HG03575 (cell line): ENCODE results near the gene NRSN2.
"Not testable (repeated sequence)": the region's sequence is repeated elsewhere in the genome, so short reads cannot be mapped to it uniquely, and the experiment has no call there.

Source experiments
- ATAC-seq: cut with Tn5 transposase; IDR thresholded peaks from one replicate; pipeline ENCODE4 v1.9.1; 2021; ENCODE audit not compliant: unreplicated experiment, insufficient number of reproducible peaks, low FRiP score; ENCODE audit errors: extremely low read depth

The NRSN2 gene

DNA sequence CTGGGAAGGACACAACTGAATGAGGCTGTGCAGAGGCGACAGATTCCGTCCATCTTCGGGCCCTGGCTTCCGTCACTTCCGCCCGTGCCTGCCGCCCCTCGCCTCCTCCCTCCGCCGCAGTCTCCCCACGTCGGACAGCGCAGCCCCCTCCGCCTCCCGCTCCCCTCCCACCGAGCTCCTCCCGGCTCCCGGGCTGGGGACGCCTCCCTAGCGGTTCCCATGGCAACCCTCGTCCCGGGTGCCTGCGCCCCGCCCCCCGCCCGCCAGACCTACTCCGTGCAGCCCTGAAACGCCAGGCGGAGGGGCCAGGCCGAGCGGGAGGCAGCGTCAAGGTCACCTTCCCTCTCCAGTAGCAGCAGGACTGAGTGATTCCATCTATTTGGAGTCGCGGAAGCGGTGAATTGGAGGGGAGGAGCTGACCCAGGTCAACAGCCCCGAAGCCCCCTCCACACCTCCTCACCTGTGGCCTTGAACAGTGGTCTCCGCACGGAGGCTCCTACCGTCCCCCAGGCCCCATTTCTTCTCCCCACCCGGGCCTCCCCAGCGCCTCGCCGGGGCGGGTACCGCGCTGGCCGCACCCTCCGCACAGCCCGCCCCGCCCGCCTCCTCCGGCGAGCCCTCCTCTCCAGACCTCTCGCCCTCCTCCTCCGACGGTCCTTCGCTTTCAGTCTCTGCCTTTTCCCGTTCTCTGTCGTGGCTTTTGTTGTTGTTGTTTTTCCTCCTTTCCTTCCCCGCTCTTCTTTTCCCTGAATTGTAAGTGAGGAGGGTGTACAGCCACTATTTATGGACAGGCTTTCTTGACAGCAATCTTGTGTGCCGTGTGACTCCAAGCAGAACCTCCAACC lies 951 bp downstream of the NRSN2 start:
- no peak for ATAC-seq

DNA sequence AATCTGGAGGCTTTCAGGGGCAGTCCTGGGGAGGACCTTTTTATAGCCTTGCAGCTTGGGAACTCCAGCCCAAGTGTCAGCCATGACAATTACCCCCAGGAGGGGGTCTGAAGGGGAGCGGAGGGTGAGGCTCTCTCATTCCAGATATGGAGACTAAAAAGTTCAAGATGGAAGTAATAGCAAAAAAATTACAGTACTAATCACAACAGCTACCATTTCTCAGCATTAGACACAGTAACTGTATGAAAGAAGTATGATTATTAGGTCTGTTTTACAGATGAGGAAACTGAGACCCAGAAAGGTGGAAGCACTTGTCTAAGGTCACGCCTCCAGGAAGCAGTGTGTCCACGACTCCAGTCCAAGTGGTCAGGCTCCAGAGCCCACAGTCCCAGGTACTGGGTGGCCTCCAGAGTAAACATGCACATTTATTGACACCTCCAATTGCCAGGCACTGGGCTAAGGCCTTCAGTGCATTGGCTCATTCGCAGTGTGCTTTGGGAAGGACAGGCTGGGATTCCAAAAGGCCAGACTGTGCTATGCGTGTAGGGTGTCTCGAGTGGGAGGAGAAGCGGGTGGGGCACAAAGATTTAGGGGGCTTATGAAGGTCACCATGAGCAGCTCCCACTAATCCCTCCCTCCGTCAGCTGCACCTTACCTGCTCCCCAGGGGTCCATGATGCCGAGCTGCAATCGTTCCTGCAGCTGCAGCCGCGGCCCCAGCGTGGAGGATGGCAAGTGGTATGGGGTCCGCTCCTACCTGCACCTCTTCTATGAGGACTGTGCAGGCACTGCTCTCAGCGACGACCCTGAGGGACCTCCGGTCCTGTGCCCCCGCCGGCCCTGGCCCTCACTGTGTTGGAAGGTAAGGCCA lies 2.3 kb downstream of the NRSN2 start:
- no peak for ATAC-seq

DNA sequence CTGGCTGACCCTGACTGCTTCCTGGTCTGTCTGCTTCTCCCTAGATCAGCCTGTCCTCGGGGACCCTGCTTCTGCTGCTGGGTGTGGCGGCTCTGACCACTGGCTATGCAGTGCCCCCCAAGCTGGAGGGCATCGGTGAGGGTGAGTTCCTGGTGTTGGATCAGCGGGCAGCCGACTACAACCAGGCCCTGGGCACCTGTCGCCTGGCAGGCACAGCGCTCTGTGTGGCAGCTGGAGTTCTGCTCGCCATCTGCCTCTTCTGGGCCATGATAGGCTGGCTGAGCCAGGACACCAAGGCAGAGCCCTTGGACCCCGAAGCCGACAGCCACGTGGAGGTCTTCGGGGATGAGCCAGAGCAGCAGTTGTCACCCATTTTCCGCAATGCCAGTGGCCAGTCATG lies 6.3 kb downstream of the NRSN2 start:
- no peak for ATAC-seq

DNA sequence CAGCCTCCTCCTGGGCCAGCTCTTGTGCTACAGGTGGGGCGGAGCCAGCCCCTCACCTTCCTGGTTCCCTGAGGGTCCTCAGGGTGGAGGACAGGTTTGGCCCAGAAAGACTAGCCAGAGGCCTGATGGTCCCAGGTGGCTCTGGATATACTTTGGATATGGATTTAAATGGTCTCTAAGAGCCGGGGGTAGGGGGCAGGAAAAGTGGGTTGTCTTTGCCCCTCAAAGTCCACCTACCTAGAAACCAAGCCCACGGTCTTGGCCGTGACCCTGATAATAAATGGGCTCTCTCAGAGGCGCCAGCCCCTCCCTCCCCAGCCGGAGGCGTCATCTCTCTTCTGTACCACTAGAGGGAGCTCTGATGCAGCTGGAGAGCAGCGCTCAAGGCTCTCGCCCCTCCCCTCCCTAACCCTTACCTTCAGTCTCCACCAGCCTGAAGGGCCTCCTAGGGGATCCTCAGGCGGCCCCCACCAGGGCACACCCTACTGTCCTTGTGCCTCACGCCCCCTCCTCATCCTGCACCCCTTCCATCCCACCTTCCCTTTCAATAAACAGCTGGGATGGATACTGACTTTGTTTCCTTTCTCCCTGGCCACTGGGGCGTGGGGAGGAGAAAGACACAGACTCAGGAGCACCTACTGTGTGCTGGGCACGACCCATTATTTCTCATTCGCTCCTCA lies 7.5 kb downstream of the NRSN2 start:
- ATAC-seq: no peak

DNA sequence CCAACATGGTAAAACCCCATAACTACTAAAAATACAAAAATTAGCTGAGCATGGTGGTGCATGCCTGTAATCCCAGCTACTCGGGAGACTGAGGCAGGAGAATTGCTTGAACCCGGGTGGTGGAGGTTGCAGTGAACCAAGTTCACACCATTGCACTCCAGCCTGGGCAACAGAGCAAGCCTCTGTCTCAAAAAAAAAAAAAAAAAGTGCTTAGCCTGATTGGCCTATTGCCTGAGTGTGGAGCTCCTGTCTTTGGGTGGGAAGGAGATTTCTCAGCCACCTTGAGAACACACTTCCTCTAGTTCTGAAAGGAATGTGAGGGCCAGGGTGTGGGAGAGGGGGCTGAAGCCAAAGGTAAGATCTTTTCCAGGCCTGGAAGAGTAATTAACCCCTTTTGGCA lies 9.2 kb downstream of the NRSN2 start:
- not testable (repeated sequence) for ATAC-seq

DNA sequence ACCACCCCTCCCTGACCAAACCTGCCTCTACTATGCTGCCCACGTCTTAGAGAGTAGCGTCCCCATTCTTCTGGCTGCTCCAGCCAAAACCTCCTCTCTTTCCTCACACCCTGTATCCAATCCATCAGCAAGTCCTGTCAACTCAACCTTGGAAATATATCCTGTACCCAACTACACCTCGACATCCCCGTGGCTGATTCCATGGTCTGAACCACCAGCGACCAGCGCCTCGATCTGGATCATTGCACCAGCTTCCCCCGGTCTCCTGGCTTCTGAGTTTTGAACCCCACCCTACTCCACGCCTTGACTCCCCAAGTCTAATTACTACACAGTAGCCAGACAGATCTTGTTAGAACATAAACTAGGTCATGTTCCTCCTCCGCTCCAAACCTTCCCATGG lies 9.8 kb downstream of the NRSN2 start:
- ATAC-seq: no peak

DNA sequence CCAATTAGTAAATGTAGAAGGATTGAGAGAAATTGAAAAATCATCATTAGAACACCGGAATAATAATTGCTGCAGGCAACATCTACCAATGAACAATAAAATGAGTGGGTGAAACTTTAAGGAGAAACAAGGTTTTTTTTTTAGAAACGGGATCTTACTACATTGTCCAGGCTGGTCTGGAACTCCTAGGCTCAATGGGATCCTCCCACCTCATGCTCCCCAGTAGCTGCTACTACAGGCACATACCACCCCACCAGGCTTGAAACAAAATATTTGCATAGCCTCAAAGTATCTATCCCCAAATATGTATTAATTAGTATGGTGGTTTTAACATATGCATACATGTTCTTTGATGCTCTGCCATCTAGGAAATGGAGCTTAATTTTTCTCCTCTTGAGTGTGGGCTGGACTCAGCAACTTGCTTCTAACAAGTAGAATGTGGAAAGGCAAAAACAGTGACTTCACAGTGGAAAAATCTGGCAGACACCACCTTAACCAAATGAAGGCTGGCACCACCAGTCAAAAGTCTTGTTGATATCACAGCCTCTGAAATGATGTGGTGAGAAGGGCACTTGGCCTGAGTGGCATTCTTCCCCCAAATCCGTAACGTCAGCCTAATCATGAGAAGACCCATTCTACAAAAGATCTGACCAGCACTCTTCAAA lies 12.1 kb downstream of the NRSN2 start:
- ATAC-seq: no peak

DNA sequence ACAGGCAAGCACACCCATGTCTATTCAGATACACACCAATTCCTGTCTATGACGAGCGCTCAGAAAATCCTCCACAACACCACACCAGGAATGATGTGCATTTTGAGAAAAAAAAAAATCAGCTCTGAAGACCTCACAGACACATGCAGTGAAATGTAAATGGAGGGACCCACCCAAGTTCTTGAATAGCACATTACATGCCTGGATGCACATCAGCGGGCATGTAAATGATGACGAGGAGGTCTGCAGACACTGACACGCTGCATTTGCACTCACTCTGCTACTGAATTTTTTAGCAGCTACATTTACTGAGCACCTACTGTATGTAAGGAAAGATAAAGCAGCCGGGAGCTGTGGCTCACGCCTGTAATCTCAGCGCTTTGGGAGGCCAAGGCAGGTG lies 14.7 kb downstream of the NRSN2 start:
- ATAC-seq: no peak

DNA sequence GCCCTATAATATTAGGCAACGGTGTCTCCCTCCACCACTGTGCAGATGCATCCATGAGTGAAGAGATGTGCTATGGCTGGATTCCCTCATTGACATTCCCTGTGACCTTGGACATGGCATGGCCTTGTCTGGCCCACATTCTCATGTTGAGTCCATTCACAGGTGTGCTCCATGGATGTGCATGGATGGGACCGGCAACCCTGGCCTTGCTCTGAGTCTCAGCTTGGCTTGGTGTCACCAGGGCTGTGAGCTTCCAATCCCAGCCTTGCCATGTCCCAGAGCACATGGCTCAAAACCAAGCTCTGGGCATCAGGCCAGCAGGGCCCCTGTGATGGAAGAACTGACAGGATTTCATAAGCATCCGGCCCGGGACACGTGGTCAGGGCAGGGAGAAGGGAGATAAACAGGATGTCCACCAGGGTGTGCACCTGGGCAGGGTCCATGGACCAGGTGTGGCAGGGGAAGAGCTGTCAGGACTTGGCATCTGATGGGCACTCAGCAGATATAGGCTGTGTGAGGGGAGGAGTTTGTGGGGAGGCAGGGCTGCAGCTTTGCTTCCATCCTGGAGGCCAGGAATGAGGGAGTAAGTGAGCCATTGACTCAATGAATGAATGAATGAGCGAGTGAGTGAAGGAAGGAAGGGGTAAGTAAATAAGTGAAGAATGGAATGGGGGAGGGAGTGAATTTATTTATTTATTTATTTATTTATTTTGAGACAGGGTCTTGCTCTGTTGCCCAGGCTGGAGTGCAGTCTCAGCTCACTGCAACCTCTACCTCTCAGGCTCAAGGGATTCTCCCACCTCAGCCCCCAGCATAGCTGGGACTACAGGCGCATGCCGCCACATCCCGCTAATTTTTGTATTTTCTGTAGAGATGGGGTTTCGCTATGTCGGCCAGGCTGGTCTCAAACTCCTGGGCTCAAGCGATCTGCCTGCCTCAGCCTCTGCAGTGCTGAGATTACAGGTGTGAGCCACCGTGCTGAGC lies 15.7 kb downstream of the NRSN2 start:
- ATAC-seq: no peak

DNA sequence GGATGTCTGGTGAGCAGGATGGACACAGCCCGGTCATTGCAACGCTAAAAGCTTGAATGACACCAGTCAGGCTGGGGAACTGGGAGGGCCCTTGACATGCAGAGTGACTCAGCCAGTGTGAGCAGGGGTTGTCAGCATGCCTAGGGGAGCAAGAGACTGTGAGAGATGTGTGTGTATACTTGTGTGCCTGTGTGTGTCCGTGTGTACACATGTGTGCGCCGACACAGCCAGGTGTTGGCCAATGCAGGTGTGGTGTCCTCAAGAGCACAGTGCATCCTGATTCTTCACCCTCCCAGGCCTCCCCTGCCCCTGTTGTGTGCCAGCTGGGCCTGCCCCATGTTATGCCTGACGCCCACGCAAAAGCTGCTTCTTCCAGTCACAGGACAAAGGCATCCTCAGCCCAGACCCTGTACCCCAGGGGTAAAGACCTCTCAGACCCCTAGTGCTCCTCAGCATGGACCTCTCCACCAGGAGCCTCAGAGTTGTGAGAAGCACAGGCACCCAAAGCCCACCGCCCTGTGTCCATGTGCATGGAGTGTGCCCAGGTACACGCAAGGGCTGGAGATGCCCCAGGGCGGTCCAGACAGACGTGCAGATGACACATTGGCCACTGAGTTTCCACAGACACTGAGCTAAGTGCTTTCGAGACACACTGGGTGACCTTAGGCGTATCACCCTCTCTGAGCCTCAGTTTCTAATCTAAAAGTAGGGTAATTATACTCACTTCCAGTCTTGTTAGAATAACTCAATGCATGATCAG lies 16.6 kb downstream of the NRSN2 start:
- no peak for ATAC-seq

DNA sequence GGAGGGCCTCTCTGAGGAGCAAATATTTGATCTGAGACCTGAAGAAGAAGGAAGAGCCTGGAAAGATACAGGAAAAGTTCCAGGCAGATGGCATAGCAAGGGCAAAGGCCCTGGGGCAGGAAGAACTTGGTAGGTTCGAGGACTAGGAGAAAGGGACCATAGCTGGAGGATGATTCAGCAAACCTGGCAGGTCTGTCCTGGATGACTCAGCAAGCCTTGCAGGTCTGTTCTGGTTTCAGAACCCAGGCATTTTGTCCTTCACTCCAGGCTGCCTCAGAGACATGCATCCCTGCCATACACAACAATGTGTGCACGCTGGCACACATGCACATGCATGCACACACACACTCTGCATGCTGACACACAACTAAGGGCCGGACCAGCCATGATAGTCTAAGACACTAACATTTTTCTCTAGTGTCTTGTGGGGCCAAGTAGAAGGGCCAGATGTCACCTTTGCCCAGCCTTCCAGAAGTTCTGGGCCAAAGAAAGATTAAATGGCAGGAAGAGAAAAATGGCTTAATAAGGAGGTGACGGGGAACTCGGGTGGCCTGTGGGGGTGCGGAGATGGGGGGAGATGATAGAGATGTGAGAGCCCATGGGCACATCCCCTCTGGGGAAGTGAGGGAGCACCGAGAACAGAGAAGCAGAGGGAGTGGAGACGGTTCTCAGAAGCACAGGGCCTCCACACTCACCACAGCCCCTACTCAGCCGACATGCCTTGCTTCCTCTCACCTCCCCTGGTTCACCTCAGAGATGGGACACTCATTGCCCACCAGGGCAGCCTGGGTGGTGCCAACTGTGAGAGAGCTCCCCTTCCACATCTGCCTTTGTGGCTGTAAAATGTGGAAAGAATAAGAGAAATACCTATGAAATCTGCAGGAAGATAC lies 18.2 kb downstream of the NRSN2 start:
- ATAC-seq: no peak

DNA sequence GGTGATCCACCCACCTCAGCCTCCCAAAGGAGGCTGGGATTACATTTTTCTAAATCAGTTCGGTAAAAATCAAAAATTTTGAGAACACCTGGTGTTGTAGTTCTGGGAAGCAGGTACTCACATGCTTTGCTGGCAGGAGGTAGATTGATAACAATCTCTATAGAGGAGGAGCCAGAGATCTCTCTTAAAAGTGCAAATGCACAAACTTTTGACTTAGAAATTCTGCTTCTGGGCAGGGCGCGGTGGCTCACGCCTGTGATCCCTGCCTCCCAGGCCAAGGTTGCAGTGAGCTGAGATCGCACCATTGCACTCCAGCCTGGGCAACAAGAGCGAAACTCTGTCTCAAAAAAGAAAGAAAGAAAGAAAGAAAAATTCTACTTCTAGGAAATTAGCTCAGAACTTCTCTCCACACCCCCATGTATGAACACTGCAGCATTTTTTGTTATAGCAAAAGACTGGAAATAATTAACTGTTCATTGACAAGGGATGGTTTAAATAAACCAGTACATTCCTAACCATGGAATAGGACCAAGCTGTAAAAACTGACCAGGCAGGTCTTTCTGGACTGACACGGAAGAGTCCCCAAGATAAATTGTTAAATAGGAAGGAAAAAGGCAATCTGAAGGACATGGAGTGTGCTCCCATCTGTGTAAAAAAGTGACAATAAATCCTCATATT lies 19.3 kb downstream of the NRSN2 start:
- no peak for ATAC-seq

DNA sequence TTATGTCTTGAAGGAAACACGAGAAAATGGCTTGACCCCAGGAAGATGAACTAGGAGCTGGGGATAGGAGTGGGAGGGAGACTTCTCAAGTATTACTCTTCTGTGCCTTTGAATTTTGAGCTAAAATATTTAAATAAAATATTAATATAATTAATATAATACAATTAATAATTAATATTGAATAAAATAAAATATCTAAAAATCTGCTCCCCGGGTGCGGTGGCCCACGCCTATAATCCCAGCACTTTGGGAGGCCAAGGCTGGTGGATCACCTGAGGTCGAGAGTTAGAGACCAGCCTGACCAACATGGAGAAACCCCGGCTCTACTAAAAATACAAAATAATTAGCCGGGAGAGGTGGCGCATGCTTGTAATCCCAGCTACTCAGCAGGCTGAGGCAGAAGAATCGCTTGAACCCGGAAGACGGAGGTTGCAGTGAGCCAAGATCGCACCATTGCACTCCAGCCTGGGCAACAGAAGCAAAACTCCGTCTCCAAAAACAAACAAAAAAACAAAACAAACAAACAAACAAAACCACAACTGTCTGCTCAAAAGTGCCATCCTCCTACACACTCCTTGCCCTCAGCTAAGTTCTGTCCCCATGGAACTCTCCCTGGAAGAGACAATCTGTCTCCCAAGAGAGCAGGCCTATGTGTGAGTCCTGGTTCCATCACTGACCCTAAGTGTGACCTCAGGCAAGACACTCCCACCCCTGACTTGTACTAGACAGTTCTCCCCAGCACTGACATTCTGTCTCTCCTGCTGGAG lies 20.0 kb downstream of the NRSN2 start:
- ATAC-seq: no peak

DNA sequence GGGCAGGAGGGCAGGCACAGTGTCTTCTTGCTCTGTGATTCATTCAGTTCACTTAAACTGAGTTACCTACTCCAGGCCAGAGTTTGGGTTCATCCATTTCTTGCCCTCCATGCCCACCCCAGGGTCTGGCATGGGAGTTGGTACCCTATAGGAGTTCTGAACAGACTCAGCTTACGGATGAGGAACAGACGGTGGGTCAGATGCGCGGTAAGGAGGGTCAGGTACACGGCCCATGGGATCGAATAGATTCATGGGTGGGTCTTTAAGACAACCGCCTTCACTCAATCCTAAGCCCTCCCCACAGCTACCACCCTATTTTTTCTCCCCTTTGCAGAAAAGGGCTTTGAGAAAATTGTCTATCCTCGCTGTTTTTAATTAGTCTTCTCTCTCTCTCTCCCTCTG lies 20.6 kb downstream of the NRSN2 start:
- no peak for ATAC-seq

DNA sequence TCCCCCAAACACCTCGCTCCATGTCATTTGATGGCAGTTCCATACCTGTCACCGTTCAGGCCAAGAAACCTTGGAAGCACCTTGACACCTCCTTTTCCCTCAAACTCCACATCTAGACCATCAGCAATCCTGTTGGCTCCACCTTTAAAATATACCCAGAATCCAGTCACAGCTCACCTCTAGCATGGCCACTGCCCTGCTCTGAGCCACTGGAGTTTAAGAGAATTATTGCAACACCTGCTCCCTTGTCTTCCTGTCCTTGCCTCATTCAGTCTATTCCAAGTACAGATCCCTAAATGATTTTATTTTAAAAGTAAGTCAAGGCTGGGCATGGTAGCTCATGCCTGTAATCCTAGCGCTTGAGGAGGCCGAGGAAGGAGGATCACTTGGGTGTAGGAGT lies 22.0 kb downstream of the NRSN2 start:
- no peak for ATAC-seq
